ENCODE results near the gene NECAP2. TPM values are rescaled to one million over a fixed set of nuclear protein-coding genes. Genes with fewer than 3 reads are reported as not detected.

The NECAP2 gene
- total RNA-seq, 1 donor from 2014 or later: 44.7 TPM

DNA sequence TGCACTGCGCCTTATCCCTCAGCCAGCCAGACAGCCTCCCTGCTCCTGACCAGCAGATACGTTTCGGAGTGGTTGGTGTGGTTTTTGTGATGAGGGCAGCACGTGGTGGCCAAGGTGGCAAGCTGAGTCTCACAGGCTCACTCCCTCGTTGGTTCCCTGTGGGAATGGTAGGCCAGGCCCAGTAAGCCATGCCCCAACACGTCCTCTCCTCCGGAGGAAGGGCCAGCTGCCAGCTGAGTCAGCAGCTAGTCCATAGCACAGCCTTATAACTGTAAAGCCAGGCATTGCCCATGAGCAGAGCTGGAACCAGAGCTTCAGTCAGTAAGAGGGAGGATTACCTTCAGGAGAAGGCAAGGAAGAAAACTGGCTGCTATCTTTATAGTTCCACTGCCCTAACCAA lies 43.9 kb upstream of the NECAP2 start:
- H3K4me3 Mint-ChIP-seq: no peak overlapping the region
- no peaks in the 10 kb centered on the region for H3K27me3 Mint-ChIP-seq (ENCODE audit: low read depth)
- no peak for DNase-seq (ENCODE audit: low read depth, low spot score)
- no peaks in the 10 kb centered on the region for H3K36me3 Mint-ChIP-seq (ENCODE audit: low read depth)
- no peaks in the 10 kb centered on the region for H3K9me3 Mint-ChIP-seq
- TF ChIP-seq, protein P1, sequence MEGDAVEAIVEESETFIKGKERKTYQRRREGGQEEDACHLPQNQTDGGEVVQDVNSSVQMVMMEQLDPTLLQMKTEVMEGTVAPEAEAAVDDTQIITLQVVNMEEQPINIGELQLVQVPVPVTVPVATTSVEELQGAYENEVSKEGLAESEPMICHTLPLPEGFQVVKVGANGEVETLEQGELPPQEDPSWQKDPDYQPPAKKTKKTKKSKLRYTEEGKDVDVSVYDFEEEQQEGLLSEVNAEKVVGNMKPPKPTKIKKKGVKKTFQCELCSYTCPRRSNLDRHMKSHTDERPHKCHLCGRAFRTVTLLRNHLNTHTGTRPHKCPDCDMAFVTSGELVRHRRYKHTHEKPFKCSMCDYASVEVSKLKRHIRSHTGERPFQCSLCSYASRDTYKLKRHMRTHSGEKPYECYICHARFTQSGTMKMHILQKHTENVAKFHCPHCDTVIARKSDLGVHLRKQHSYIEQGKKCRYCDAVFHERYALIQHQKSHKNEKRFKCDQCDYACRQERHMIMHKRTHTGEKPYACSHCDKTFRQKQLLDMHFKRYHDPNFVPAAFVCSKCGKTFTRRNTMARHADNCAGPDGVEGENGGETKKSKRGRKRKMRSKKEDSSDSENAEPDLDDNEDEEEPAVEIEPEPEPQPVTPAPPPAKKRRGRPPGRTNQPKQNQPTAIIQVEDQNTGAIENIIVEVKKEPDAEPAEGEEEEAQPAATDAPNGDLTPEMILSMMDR (conservative IDR thresholded peaks at IDR 0.05): no peak
- H3K4me1 Mint-ChIP-seq: peaks cover 15% of the 10 kb centered on the region
- peak overlapping the region; percentile 71 for H3K27ac Mint-ChIP-seq (ENCODE audit: unreplicated experiment)

DNA sequence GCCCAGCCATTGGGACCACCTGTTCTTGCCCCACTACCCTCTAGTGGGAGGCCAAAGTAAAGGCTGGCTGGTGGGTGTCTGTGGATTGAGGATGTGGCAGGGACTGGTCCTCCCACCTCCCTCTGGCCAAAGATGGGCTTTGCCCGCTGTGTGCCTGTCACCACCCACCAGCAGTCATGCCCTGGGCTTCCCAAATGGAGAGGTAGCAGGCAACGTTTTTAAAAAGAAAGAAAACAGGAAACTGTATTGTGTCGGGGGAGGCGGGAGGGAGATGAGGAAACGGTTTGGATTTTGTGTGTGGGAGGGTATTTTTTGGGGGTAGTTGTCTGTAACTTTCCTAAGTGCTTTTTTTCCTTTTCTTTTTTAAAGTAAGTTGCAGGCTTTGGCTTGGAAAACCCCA lies 43.4 kb upstream of the NECAP2 start:
- H3K4me1 Mint-ChIP-seq: peaks cover 10% of the 10 kb centered on the region
- TF ChIP-seq, protein P1 (conservative IDR thresholded peaks at IDR 0.05): no peak
- H3K27ac Mint-ChIP-seq (ENCODE audit: unreplicated experiment): no peak overlapping the region
- no peak overlapping the region for H3K4me3 Mint-ChIP-seq
- DNase-seq (ENCODE audit: low read depth, low spot score): no peak
- H3K36me3 Mint-ChIP-seq (ENCODE audit: low read depth): no peaks in the 10 kb centered on the region
- no peaks in the 10 kb centered on the region for H3K9me3 Mint-ChIP-seq
- no peaks in the 10 kb centered on the region for H3K27me3 Mint-ChIP-seq (ENCODE audit: low read depth)

DNA sequence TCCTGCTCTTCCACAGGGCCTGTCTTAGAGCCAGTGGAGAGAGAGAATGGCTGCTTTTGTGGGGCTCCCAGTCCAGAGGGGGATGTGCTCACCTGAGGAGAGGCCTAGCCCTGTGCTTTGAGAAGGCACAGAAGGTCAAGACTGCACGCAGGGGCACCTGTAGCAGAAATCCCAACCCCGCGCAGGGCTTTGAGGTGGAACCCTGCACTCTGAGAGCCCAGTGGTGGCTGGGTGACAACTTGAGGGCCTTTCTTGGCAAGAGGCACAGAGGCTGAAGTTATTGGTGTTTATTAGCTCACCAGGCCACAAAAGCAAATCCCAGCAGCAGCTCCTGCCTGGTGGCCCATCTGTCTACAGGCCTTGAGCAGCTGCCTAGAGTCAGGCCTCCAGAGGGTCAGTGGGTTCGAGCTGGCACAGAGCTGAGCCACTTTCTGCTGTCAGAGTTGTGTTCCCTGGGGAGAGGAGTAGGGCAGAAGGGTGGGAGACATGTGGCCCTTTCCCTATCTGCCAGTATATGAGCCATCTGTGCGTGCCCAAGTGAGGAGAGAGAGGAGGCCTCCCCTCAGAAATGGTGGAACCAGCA lies 42.1 kb upstream of the NECAP2 start:
- TF ChIP-seq, protein P1 (conservative IDR thresholded peaks at IDR 0.05): no peak
- H3K4me3 Mint-ChIP-seq: no peak overlapping the region
- H3K4me1 Mint-ChIP-seq: no peaks in the 10 kb centered on the region
- no peaks in the 10 kb centered on the region for H3K9me3 Mint-ChIP-seq
- no peaks in the 10 kb centered on the region for H3K27me3 Mint-ChIP-seq (ENCODE audit: low read depth)
- no peak for DNase-seq (ENCODE audit: low read depth, low spot score)
- H3K27ac Mint-ChIP-seq (ENCODE audit: unreplicated experiment): no peak overlapping the region
- H3K36me3 Mint-ChIP-seq (ENCODE audit: low read depth): no peaks in the 10 kb centered on the region

DNA sequence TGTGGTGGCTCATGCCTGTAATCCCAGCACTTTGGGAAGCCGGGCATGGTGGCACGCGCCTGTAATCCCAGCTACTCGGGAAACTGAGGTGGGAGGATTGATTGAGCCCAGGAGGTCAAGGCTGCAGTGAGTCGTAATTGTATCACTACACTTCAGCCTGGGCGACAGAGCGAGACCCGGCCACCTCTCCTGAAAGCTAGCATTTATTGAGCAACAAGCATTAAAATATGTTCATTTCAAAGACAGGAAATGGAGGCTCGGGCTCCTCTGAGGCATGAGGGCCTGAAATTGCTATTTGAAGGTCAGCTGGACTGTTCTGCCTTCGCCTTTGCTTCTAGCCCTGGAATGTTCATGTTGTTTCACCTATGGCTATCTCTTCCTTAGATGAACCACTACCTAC lies 37.8 kb upstream of the NECAP2 start:
- Mint-ChIP-seq H3K27ac (ENCODE audit: unreplicated experiment) (peak overlapping the region; percentile 32), H3K4me1 (peaks cover 4% of the 10 kb centered on the region), H3K27me3 (ENCODE audit: low read depth) (no peaks in the 10 kb centered on the region)

DNA sequence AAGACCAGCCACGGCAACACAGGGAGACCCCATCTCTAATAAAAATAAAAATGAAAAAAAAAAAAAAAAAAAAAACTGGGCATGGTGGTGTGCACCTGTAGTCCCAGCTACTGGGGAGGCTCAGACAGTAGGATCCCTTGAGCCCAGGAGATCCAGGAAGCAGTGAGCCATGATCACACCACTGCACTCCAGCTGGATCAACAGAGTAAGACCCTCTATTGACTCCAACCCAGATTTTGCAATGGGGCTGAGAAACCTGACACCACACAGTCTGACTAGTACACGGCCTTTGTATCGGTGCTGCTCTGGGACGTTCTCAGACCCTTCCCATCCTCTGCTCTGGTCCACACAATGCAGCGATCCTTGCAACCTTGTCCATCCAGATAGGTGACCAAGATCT lies 35.1 kb upstream of the NECAP2 start:
- Mint-ChIP-seq H3K27me3 (ENCODE audit: low read depth) (no peaks in the 10 kb centered on the region), H3K9me3 (no peaks in the 10 kb centered on the region), H3K4me3 (no peak overlapping the region), H3K36me3 (ENCODE audit: low read depth) (no peaks in the 10 kb centered on the region), H3K27ac (ENCODE audit: unreplicated experiment) (no peak overlapping the region), H3K4me1 (peaks cover 4% of the 10 kb centered on the region)
- TF ChIP-seq, protein P1 (conservative IDR thresholded peaks at IDR 0.05): no peak
- DNase-seq (ENCODE audit: low read depth, low spot score): no peak

More for the DNA sequence above, 37.8 kb upstream of the NECAP2 start:
- DNase-seq (ENCODE audit: low read depth, low spot score): no peak
- no peaks in the 10 kb centered on the region for H3K9me3 Mint-ChIP-seq
- TF ChIP-seq, protein P1 (conservative IDR thresholded peaks at IDR 0.05): no peak
- H3K36me3 Mint-ChIP-seq (ENCODE audit: low read depth): no peaks in the 10 kb centered on the region
- no peak overlapping the region for H3K4me3 Mint-ChIP-seq

Measured in neural crest cell (in vitro differentiated cells).